Liver (tissue), 3 donors: ENCODE measurements around the gene CKMT2.

ENCODE experiments used
- EGR1 ChIP-seq, 2 donors: IDR thresholded peaks; 2 replicates each; pipeline ENCODE4 v1.6.1; 2016 to 2018; ENCODE audit warnings: antibody characterized with exemption in 2 of 2, low read depth in 2 of 2
- FOXA1 ChIP-seq: IDR thresholded peaks from 2 replicates; pipeline ENCODE4 v1.6.1; 2016; ENCODE audit warnings: antibody characterized with exemption
- GABPA ChIP-seq, 2 donors: IDR thresholded peaks in 1 of 2; conservative IDR thresholded peaks in 1 of 2; 2 replicates each; pipeline ENCODE4 v1.6.1; 2016; ENCODE audit warnings: antibody characterized with exemption in 2 of 2, mild to moderate bottlenecking in 1 of 2, moderate library complexity in 1 of 2
- JUND ChIP-seq, 2 donors: IDR thresholded peaks; 2 replicates each; pipeline ENCODE4 v1.6.1; 2016; ENCODE audit warnings: antibody characterized with exemption in 2 of 2
- NR2F2 ChIP-seq: IDR thresholded peaks from 2 replicates; pipeline ENCODE4 v1.6.1; 2016; ENCODE audit warnings: antibody characterized with exemption
- REST ChIP-seq: IDR thresholded peaks from 2 replicates; pipeline ENCODE4 v1.6.1; 2016; ENCODE audit warnings: antibody characterized with exemption, mild to moderate bottlenecking
- SP1 ChIP-seq: IDR thresholded peaks from 2 replicates; pipeline ENCODE4 v1.6.1; 2018; ENCODE audit warnings: antibody characterized with exemption, mild to moderate bottlenecking
- TAF1 ChIP-seq: conservative IDR thresholded peaks from 2 replicates; pipeline ENCODE4 v1.6.1; 2016; ENCODE audit warnings: antibody characterized with exemption, mild to moderate bottlenecking
- YY1 ChIP-seq: IDR thresholded peaks from 2 replicates; pipeline ENCODE4 v1.6.1; 2016; ENCODE audit warnings: antibody characterized with exemption, mild to moderate bottlenecking
- TF ChIP-seq, protein P1 (sequence below): fragments of 150-350 bp; IDR thresholded peaks from 2 replicates; pipeline ENCODE4 v1.5.1; 2017; ENCODE audit warnings: improper control_type of control experiment, low read depth, low read length; ENCODE audit not compliant: missing input control
- TF ChIP-seq, protein P2 (sequence below): IDR thresholded peaks from 2 replicates; pipeline ENCODE4 v1.6.1; 2016; ENCODE audit warnings: antibody characterized with exemption
- donor health status: healthy.
- donor health status: healthy.

- TF ChIP-seq, protein P1, sequence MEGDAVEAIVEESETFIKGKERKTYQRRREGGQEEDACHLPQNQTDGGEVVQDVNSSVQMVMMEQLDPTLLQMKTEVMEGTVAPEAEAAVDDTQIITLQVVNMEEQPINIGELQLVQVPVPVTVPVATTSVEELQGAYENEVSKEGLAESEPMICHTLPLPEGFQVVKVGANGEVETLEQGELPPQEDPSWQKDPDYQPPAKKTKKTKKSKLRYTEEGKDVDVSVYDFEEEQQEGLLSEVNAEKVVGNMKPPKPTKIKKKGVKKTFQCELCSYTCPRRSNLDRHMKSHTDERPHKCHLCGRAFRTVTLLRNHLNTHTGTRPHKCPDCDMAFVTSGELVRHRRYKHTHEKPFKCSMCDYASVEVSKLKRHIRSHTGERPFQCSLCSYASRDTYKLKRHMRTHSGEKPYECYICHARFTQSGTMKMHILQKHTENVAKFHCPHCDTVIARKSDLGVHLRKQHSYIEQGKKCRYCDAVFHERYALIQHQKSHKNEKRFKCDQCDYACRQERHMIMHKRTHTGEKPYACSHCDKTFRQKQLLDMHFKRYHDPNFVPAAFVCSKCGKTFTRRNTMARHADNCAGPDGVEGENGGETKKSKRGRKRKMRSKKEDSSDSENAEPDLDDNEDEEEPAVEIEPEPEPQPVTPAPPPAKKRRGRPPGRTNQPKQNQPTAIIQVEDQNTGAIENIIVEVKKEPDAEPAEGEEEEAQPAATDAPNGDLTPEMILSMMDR: no peak
- TF ChIP-seq JUND (IDR thresholded peaks at IDR 0.05): no peak
- TF ChIP-seq, protein P2, sequence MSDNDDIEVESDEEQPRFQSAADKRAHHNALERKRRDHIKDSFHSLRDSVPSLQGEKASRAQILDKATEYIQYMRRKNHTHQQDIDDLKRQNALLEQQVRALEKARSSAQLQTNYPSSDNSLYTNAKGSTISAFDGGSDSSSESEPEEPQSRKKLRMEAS: no peak
- TF ChIP-seq REST: no peak
- no peak for TF ChIP-seq GABPA (IDR thresholded peaks at IDR 0.05 in 1 of 2, conservative IDR thresholded peaks at IDR 0.05 in 1 of 2)
- no peak for TF ChIP-seq TAF1
- TF ChIP-seq FOXA1: no peak
- no peak for TF ChIP-seq SP1
- no peak for TF ChIP-seq YY1
- no peak for TF ChIP-seq EGR1 (IDR thresholded peaks at IDR 0.05; ENCODE audit: low read depth in 2 of 2)
- no peak for TF ChIP-seq NR2F2
Observed at GRCh38 chr5:81249240-81249639, 16.1 kb downstream of the CKMT2 start.
